H1 (cell line): Measurements from ENCODE around the gene ID1. TPM values are rescaled to one million over a fixed set of nuclear protein-coding genes. Genes with fewer than 3 reads are reported as not detected.
A peak's percentile ranks its signal among the peaks of the same experiment; 100 is the strongest.

Experiments used
- CTCF ChIA-PET: fragments of 300-600 bp; sonication (Branson Sonifier 250); formaldehyde crosslinking; loops from one replicate; lab custom pipeline; 2021; ENCODE audit not compliant: partially characterized antibody; lab: Charles Lee
- POLR2A ChIA-PET: fragments of 300-600 bp; sonication (Branson Sonifier 250); formaldehyde crosslinking; loops from one replicate; lab custom pipeline; 2021; ENCODE audit warnings: inconsistent platforms; ENCODE audit not compliant: partially characterized antibody; lab: Charles Lee
- DNase-seq, 2 experiments: peaks; one replicate each; pipeline versions ENCODE4 v3.0.0 to v3.0.0-alpha.2; 2010 to 2022; ENCODE audit warnings: low spot score in 2 of 2, low read depth in 1 of 2, mixed read lengths in 1 of 2
- FAIRE-seq: peaks from 2 replicates; lab custom pipeline; 2011; peaks lifted over from hg19 to GRCh38; lab: Jason Lieb, UNC
- H2AFZ ChIP-seq: 2 replicates; pipeline ENCODE4 v1.8.1; 2012; ENCODE audit warnings: low read length, inconsistent platforms
- H2AK5ac ChIP-seq: 2 replicates; pipeline ENCODE4 v1.6.1; 2013; ENCODE audit warnings: low read depth, low read length
- H2BK120ac ChIP-seq: replicated peaks from 2 replicates; pipeline ENCODE3; 2013; ENCODE audit warnings: low read depth, low read length, inconsistent platforms
- H2BK12ac ChIP-seq: 2 replicates; pipeline ENCODE4 v1.6.1; 2013; ENCODE audit warnings: low read depth, low read length
- H2BK15ac ChIP-seq: 2 replicates; pipeline ENCODE4 v1.6.1; 2013; ENCODE audit warnings: low read length
- H2BK20ac ChIP-seq: 2 replicates; pipeline ENCODE4 v1.6.1; 2013; ENCODE audit warnings: low read length
- H2BK5ac ChIP-seq: 2 replicates; pipeline ENCODE4 v1.6.1; 2013; ENCODE audit warnings: low read depth, low read length
- H3K14ac ChIP-seq: 2 replicates; pipeline ENCODE4 v1.6.1; 2013; ENCODE audit warnings: inconsistent platforms; ENCODE audit not compliant: insufficient read length
- H3K18ac ChIP-seq: 2 replicates; pipeline ENCODE4 v1.6.1; 2013; ENCODE audit warnings: low read length; ENCODE audit errors: extremely low read depth
- H3K23ac ChIP-seq: 2 replicates; pipeline ENCODE4 v1.6.1; 2013; ENCODE audit warnings: inconsistent platforms; ENCODE audit not compliant: insufficient read length
- H3K23me2 ChIP-seq: 2 replicates; pipeline ENCODE4 v1.6.1; 2013; ENCODE audit warnings: low read depth, low read length
- H3K27ac ChIP-seq: 2 replicates; pipeline ENCODE4 v1.6.1; 2011; ENCODE audit warnings: low read depth, low read length, inconsistent platforms
- H3K27me3 ChIP-seq, 4 experiments: replicated peaks in 1 of 4; 1 replicate in 1 of 4; 2 replicates in 3 of 4; pipeline versions ENCODE4 v1.6.1 to v1.8.1; 2011 to 2013; ENCODE audit warnings: low read length in 3 of 4, mild to moderate bottlenecking in 3 of 4, inconsistent platforms in 2 of 4, mixed read lengths in 2 of 4, moderate library complexity in 1 of 4; ENCODE audit not compliant: control insufficient read depth in 3 of 4, insufficient read depth in 3 of 4; ENCODE audit errors: extremely low read depth in 1 of 4
- H3K36me3 ChIP-seq, 4 experiments: 2 replicates each; pipeline versions ENCODE4 v1.6.1 to v1.8.1; 2011 to 2013; ENCODE audit warnings: mild to moderate bottlenecking in 4 of 4, low read length in 3 of 4, moderate library complexity in 2 of 4, control low read depth in 1 of 4, inconsistent platforms in 1 of 4; ENCODE audit not compliant: insufficient read depth in 4 of 4, control insufficient read depth in 2 of 4
- H3K4ac ChIP-seq: replicated peaks from 2 replicates; pipeline ENCODE3; 2013; ENCODE audit warnings: low read length, low read depth, mixed read lengths, inconsistent platforms; ENCODE audit not compliant: insufficient read length
- H3K4me1 ChIP-seq, 4 experiments: replicated peaks in 1 of 4; 1 replicate in 1 of 4; 2 replicates in 3 of 4; pipeline versions ENCODE4 v1.6.1 to v1.8.1; 2011 to 2013; ENCODE audit warnings: low read length in 3 of 4, inconsistent platforms in 2 of 4, mixed read lengths in 1 of 4; ENCODE audit not compliant: insufficient read depth in 4 of 4, control insufficient read depth in 3 of 4
- H3K4me2 ChIP-seq, 2 experiments: 2 replicates each; pipeline versions ENCODE4 v1.6.1 to v1.8.1; 2011 to 2013; ENCODE audit warnings: low read depth in 2 of 2, low read length in 2 of 2, control low read depth in 1 of 2, inconsistent platforms in 1 of 2, mild to moderate bottlenecking in 1 of 2; ENCODE audit not compliant: insufficient read depth in 1 of 2
- H3K4me3 ChIP-seq, 4 experiments: fragments of 200-600, 300-600 bp in 1 of 4; sonication (generic), shearing (Covaris generic), sonication (Bioruptor Twin) in 1 of 4; 2 replicates each; pipeline versions ENCODE4 v1.5.1 to v1.8.1; 2011 to 2016; ENCODE audit warnings: low read length in 4 of 4, low read depth in 3 of 4, control low read depth in 2 of 4, inconsistent platforms in 2 of 4, mild to moderate bottlenecking in 2 of 4, mixed read lengths in 1 of 4, moderate library complexity in 1 of 4; ENCODE audit not compliant: insufficient read depth in 2 of 4; ENCODE audit errors: extremely low read depth in 1 of 4
- H3K56ac ChIP-seq: replicated peaks from 2 replicates; pipeline ENCODE3; 2013; ENCODE audit warnings: low read depth, mild to moderate bottlenecking, mixed read lengths, low read length, inconsistent platforms; ENCODE audit not compliant: insufficient read length
- H3K79me1 ChIP-seq: 2 replicates; pipeline ENCODE4 v1.6.1; 2013; ENCODE audit warnings: low read depth, low read length, control low read depth
- H3K79me2 ChIP-seq, 2 experiments: 2 replicates each; pipeline versions ENCODE4 v1.6.1 to v1.8.1; 2012 to 2013; ENCODE audit warnings: low read length in 2 of 2, mild to moderate bottlenecking in 2 of 2, inconsistent platforms in 1 of 2; ENCODE audit not compliant: insufficient read depth in 2 of 2, control insufficient read depth in 1 of 2
- H3K9ac ChIP-seq, 4 experiments: replicated peaks in 1 of 4; 1 replicate in 1 of 4; 2 replicates in 3 of 4; pipeline versions ENCODE4 v1.6.1 to v1.8.1; 2011 to 2013; ENCODE audit warnings: low read depth in 3 of 4, low read length in 3 of 4, control low read depth in 2 of 4, mild to moderate bottlenecking in 2 of 4, moderate library complexity in 2 of 4, inconsistent platforms in 1 of 4; ENCODE audit errors: extremely low read depth in 1 of 4
- H3K9me3 ChIP-seq, 2 experiments: 2 replicates each; pipeline versions ENCODE4 v1.6.1 to v1.8.1; 2012 to 2013; ENCODE audit warnings: mild to moderate bottlenecking in 2 of 2, moderate library complexity in 2 of 2, control low read depth in 1 of 2, inconsistent platforms in 1 of 2, low read depth in 1 of 2, low read length in 1 of 2, mixed read lengths in 1 of 2; ENCODE audit not compliant: insufficient read depth in 2 of 2
- H4K20me1 ChIP-seq, 2 experiments: replicated peaks in 1 of 2; 2 replicates each; pipeline versions ENCODE3 to v1.8.1; 2011 to 2013; ENCODE audit warnings: inconsistent platforms in 2 of 2, low read length in 2 of 2, mild to moderate bottlenecking in 1 of 2; ENCODE audit not compliant: insufficient read depth in 2 of 2, control insufficient read depth in 1 of 2
- H4K5ac ChIP-seq: 2 replicates; pipeline ENCODE4 v1.6.1; 2013; ENCODE audit warnings: low read length, low read depth, mixed read lengths, inconsistent platforms; ENCODE audit not compliant: insufficient read length
- H4K8ac ChIP-seq: 2 replicates; pipeline ENCODE4 v1.8.0; 2013; ENCODE audit warnings: mild to moderate bottlenecking, moderate library complexity, low read length, inconsistent platforms; ENCODE audit not compliant: insufficient read depth; ENCODE audit errors: extremely low read depth
- H4K91ac ChIP-seq: replicated peaks from 2 replicates; pipeline ENCODE3; 2013; ENCODE audit warnings: low read length, mixed read lengths, inconsistent platforms; ENCODE audit not compliant: insufficient read length
- ASH2L ChIP-seq: fragments of 200-600, 300-600 bp; sonication (generic); IDR thresholded peaks from one replicate; pipeline ENCODE4 v1.7.1; 2017; ENCODE audit warnings: low read length
- BACH1 ChIP-seq: IDR thresholded peaks from 2 replicates; pipeline ENCODE4 v1.6.1; 2012; ENCODE audit warnings: low read length, improper control_type of control experiment
- CHD1 ChIP-seq: IDR thresholded peaks from 2 replicates; pipeline ENCODE4 v1.6.1; 2012; ENCODE audit warnings: low read depth, low read length, improper control_type of control experiment
- FOSL1 ChIP-seq: IDR thresholded peaks from 2 replicates; pipeline ENCODE4 v1.6.1; 2011; ENCODE audit warnings: mild to moderate bottlenecking, low read depth, low read length, moderate library complexity; ENCODE audit not compliant: insufficient read depth
- HDAC6 ChIP-seq: IDR thresholded peaks from one replicate; pipeline ENCODE4 v1.7.1; 2012; ENCODE audit warnings: low read depth, mild to moderate bottlenecking, inconsistent platforms, low read length, moderate library complexity
- JUND ChIP-seq: IDR thresholded peaks from 2 replicates; pipeline ENCODE4 v1.6.1; 2011; ENCODE audit warnings: mild to moderate bottlenecking, improper control_type of control experiment, low read length
- RXRA ChIP-seq: IDR thresholded peaks from 2 replicates; pipeline ENCODE4 v1.6.1; 2011; ENCODE audit warnings: low read depth, mild to moderate bottlenecking, low read length, moderate library complexity; ENCODE audit not compliant: insufficient read depth
- USF2 ChIP-seq: IDR thresholded peaks from 2 replicates; pipeline ENCODE4 v1.6.1; 2011; ENCODE audit warnings: low read length, improper control_type of control experiment
- polyA plus RNA-seq, 7 experiments: library from polyadenylated mRNA; depleted of rRNA in 3 of 7; stranded (reverse) in 5 of 7; unstranded in 2 of 7; fragments of >200 nt in 5 of 7; fragments of 200-250 nt in 2 of 7; gene quantifications; 1 replicate in 5 of 7; 2 replicates in 1 of 7; 4 replicates in 1 of 7; pipeline versions ENCODE4 v1.2.1 to v1.2.3, GENCODE V29; 2011 to 2013; ENCODE audit warnings: missing spikeins in 2 of 7, mixed read lengths in 2 of 7
- total RNA-seq: library from RNA; stranded (reverse); fragmentation: NEBNext Ultra II Directional; extraction: Animal tissue kit (Norgen Biotek cat#: 25700); gene quantifications from 2 replicates; pipeline ENCODE4 v1.2.1, GENCODE V29; 2021

Gene ID1
- total and polyA plus RNA-seq, 2 of the 8 experiments (the other 6 are each of a cell fraction or from before 2014, with no cell fraction given), result 120 to 357 TPM

- peak overlapping the region; percentile 81; the same call in 1 of the 2 replicates for H2BK5ac ChIP-seq
- no peaks in the 10 kb centered on the region for H3K79me1 ChIP-seq
- H2BK15ac ChIP-seq, result no peak overlapping the region
- H3K23ac ChIP-seq, result no peak overlapping the region
- peak overlapping the region; percentile 60 for H2BK12ac ChIP-seq
- no peak overlapping the region for H3K14ac ChIP-seq
- H3K23me2 ChIP-seq, result peaks cover under 1% of the 10 kb centered on the region; the same call in 1 of the 2 replicates
- H3K9ac ChIP-seq, result no peak overlapping the region
- no peak overlapping the region for H4K8ac ChIP-seq
- no peak overlapping the region for H2AFZ ChIP-seq
- 0 out of 4 replicates have a peak overlapping the region, but pooled peaks of 1 of the 2 experiments have one; percentile 25 for H3K4me2 ChIP-seq
- H3K4me1 ChIP-seq, result peaks cover 11 to 31% (median 20%) of the 10 kb centered on the region in 4 experiments
- no peak overlapping the region for H3K56ac ChIP-seq
- no peak overlapping the region for H3K4me3 ChIP-seq
- no peak overlapping the region for H4K91ac ChIP-seq
- H3K27me3 ChIP-seq, result no peaks in the 10 kb centered on the region
- no peaks in the 10 kb centered on the region for H3K9me3 ChIP-seq
- no peak overlapping the region for H4K5ac ChIP-seq
- no peak for DNase-seq
- H3K18ac ChIP-seq, result peak overlapping the region; percentile 83; the same call in 1 of the 2 replicates
- H4K20me1 ChIP-seq, result peaks cover 0 to 1% of the 10 kb centered on the region in 2 experiments
- no peak overlapping the region for H2BK120ac ChIP-seq
- no peak overlapping the region for H2AK5ac ChIP-seq
- H3K79me2 ChIP-seq, result no peaks in the 10 kb centered on the region
- H3K27ac ChIP-seq, result no peak overlapping the region
- H3K4ac ChIP-seq, result no peak overlapping the region
- no peak overlapping the region for H2BK20ac ChIP-seq
- ChIA-PET CTCF (interaction anchor here (0.6 to 30.5 kb wide), 13 partner anchors 10 to 585 kb away, joined by 3 to 1559 read pairs (median 8); partner anchors contain the start of gene ID1), POLR2A (interaction anchor here (0.8 to 24.3 kb wide), 9 partner anchors 8 to 156 kb away, joined by 3 to 1033 read pairs (median 5); partner anchors contain the start of gene ID1)
- peaks cover 8 to 37% (median 20%) of the 10 kb centered on the region in 4 experiments; a peak in 7 of 8 replicates for H3K36me3 ChIP-seq
- no peak for FAIRE-seq
- TF ChIP-seq CHD1, result no peak
- TF ChIP-seq JUND, result no peak
- no peak for TF ChIP-seq FOSL1
- TF ChIP-seq ASH2L, result no peak
- no peak for TF ChIP-seq RXRA
- TF ChIP-seq HDAC6, result no peak
- no peak for TF ChIP-seq BACH1
- TF ChIP-seq USF2, result no peak
Measured at GRCh38 chr20:31567380-31567720, 37.7 kb upstream of the ID1 start.
